AG10803 (cell line): ENCODE measurements around the gene BCKDHA.

ENCODE experiments used
- DNase-seq: peaks from one replicate; pipeline ENCODE4 v3.0.0; 2010; ENCODE audit warnings: low read depth
- H3K4me3 ChIP-seq: 2 replicates; pipeline ENCODE4 v1.5.1; 2011; ENCODE audit warnings: mild to moderate bottlenecking, low read length, control low read depth
- CTCF ChIP-seq: conservative IDR thresholded peaks from 2 replicates; pipeline ENCODE4 v1.5.1; 2011; ENCODE audit warnings: mild to moderate bottlenecking, low read length, control low read depth, inconsistent platforms

Gene BCKDHA

GRCh38 chr19:41420101-41420880 lies 22.7 kb downstream of the BCKDHA start:
- DNase-seq = no peak
- no peak for TF ChIP-seq CTCF
- no peak overlapping the region for H3K4me3 ChIP-seq

- no peak overlapping the region for H3K4me3 ChIP-seq
- no peak for TF ChIP-seq CTCF
- DNase-seq = no peak
Observed at GRCh38 chr19:41421314-41421713, 23.7 kb downstream of the BCKDHA start.

GRCh38 chr19:41421973-41422372 lies 24.4 kb downstream of the BCKDHA start:
- DNase-seq = no peak
- no peak overlapping the region for H3K4me3 ChIP-seq
- TF ChIP-seq CTCF = no peak

DNA sequence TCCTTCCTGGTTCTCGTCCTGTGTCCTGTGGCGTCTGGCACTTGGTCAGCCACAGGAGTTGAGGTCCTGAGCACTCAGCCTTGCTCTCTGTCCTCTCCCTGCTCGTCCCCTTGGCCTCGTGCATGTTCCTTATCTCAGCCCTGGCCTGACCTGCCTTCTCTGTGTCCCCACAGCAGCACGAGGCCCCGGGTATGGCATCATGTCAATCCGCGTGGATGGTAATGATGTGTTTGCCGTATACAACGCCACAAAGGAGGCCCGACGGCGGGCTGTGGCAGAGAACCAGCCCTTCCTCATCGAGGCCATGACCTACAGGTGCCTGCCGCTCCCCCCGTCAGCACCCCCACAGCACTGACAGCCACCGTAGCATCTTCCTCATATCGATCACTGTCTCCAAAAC lies 24.8 kb downstream of the BCKDHA start:
- DNase-seq = no peak
- no peak overlapping the region for H3K4me3 ChIP-seq
- TF ChIP-seq CTCF = no peak

DNA sequence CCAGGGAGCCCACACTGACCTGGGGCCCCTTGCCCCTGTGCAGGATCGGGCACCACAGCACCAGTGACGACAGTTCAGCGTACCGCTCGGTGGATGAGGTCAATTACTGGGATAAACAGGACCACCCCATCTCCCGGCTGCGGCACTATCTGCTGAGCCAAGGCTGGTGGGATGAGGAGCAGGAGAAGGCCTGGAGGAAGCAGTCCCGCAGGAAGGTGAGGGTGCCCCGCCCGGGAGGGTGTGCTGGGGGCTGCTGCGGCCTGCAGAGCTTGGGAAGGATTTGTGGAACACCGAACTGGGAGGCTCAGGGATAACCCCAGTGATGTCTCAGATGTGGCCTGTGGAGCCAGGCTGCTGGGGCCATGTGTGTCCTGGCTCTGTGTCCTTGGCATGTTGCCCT lies 25.3 kb downstream of the BCKDHA start:
- H3K4me3 ChIP-seq = no peak overlapping the region
- no peak for DNase-seq
- no peak for TF ChIP-seq CTCF

- DNase-seq = no peak
Observed at GRCh38 chr19:41424335-41425173, 26.9 kb downstream of the BCKDHA start.

More at GRCh38 chr19:41424335-41425173, 26.9 kb downstream of the BCKDHA start:
- no peak for TF ChIP-seq CTCF
- no peak overlapping the region for H3K4me3 ChIP-seq
